Measurements from ENCODE around the gene PLAU.

DNA sequence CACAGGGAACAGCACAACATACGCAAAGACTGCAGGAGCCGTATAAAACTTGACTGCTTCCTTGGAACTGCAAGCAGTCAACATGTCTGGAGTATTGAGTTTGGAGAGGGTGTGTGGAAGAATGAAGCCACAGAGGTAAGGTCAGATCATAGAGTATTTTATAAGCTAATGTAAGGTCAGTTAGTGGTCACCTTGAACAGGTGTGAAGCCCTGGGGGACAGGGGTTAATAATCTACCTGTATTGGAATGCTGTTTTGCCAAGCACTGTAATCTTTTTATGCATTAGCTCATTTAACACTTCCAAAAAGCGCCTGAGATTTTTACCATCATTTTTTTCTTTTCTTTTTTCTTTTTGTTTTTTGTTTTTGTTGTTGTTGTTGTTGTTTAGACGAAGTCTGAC lies 23.1 kb downstream of the PLAU start:
- TF ChIP-seq CTCF (IDR thresholded peaks at IDR 0.05; ENCODE audit: poor library complexity) = no peak
- no peak for TF ChIP-seq EZH2 (IDR thresholded peaks at IDR 0.05; ENCODE audit: borderline replicate concordance)
- TF ChIP-seq EZH2phosphoT487 (IDR thresholded peaks at IDR 0.05; ENCODE audit: low read depth, severe bottlenecking, unreplicated experiment) = no peak

All from hepatocyte (in vitro differentiated cells).